H1 (cell line): Measurements from ENCODE around the gene COX7A2. TPM values are rescaled to one million over a fixed set of nuclear protein-coding genes. Genes with fewer than 3 reads are reported as not detected.

Experiments
- polyA plus RNA-seq, 7 experiments: library from polyadenylated mRNA; depleted of rRNA in 3 of 7; stranded (reverse) in 5 of 7; unstranded in 2 of 7; fragments of >200 nt in 5 of 7; fragments of 200-250 nt in 2 of 7; gene quantifications; 1 replicate in 5 of 7; 2 replicates in 1 of 7; 4 replicates in 1 of 7; pipeline versions ENCODE4 v1.2.1 to v1.2.3, GENCODE V29; 2011 to 2013; ENCODE audit warnings: missing spikeins in 2 of 7, mixed read lengths in 2 of 7
- total RNA-seq: library from RNA; stranded (reverse); fragmentation: NEBNext Ultra II Directional; extraction: Animal tissue kit (Norgen Biotek cat#: 25700); gene quantifications from 2 replicates; pipeline ENCODE4 v1.2.1, GENCODE V29; 2021
- TF ChIP-seq, protein P1 (sequence below): IDR thresholded peaks from 2 replicates; pipeline ENCODE4 v1.6.1; 2012; ENCODE audit warnings: low read length, inconsistent platforms

The COX7A2 gene
- total and polyA plus RNA-seq, 2 of the 8 experiments (the other 6 are each of a cell fraction or from before 2014, with no cell fraction given) = 262 to 468 TPM

DNA sequence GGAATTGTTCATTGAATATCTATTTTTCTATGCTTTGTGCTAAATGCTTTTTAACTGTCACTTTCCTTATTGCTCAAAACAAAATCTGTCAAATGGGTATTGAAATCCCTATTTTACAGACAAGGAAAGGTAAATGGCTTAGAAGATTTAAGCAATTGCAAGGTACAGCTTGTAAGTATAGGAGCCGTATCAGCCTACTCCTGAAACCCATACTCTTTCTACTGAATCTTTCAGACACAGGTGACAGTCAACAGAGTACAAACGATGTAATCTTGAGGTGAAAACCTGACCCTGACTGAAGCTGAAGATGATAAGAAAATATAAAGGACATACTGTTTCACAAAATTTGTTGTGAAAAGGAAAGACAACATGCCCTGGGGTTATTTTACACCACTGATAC is 7.0 kb upstream of the COX7A2 start (continued):
- TF ChIP-seq, protein P1, sequence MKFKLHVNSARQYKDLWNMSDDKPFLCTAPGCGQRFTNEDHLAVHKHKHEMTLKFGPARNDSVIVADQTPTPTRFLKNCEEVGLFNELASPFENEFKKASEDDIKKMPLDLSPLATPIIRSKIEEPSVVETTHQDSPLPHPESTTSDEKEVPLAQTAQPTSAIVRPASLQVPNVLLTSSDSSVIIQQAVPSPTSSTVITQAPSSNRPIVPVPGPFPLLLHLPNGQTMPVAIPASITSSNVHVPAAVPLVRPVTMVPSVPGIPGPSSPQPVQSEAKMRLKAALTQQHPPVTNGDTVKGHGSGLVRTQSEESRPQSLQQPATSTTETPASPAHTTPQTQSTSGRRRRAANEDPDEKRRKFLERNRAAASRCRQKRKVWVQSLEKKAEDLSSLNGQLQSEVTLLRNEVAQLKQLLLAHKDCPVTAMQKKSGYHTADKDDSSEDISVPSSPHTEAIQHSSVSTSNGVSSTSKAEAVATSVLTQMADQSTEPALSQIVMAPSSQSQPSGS = no peak
